GM21528 (cell line): ENCODE measurements around the gene TUBB3.
"Not testable (repeated sequence)": the region's sequence is repeated elsewhere in the genome, so short reads cannot be mapped to it uniquely, and the experiment has no call there.

Experiments
- ATAC-seq: cut with Tn5 transposase; IDR thresholded peaks from one replicate; pipeline ENCODE4 v1.9.1; 2021; ENCODE audit warnings: mild to moderate bottlenecking, moderate library complexity; ENCODE audit not compliant: unreplicated experiment, low FRiP score

Gene TUBB3

DNA sequence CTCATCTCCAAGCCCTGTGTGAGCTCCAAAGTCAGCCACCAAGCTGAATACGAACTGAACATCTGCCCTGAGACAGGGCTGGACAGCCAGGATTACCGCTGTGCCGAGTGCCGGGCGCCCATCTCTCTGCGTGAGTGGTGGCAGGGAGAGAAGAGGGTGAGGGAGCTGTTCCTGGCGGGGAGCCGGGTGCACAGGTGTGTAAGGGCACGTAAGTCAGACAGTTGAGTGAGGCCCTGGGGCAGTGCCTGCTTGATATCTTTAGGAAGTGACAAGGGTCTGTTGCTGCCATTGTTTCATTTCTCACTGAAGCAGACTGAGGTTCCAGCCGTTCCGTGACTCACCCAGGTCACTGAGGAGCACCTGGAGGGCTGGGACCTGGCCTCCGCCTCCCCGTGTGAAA, 37.8 kb downstream of the TUBB3 start:
- no peak for ATAC-seq

DNA sequence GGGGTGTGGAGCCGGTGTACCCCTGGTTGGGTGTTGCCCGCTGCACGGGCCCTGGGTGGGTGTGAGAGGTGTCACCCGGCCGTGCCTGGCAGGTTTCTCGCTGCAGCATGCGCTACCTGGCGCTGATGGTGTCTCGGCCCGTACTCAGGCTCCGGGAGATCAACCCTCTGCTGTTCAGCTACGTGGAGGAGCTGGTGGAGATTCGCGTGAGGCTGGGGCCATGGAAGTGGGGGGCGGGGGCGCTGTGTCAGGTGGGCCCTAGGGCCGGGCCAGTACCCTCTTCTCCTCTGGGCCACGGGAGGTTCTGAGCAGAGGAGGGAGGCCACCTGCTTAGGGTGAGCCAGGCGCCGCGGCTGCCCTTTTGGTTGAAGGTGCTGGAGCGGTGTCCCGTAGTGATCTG, 38.8 kb downstream of the TUBB3 start:
- ATAC-seq: no peak

GRCh38 chr16:89962754-89963498, 39.8 kb downstream of the TUBB3 start:
- no peak for ATAC-seq

GRCh38 chr16:89964201-89964600, 41.1 kb downstream of the TUBB3 start:
- ATAC-seq: no peak

DNA sequence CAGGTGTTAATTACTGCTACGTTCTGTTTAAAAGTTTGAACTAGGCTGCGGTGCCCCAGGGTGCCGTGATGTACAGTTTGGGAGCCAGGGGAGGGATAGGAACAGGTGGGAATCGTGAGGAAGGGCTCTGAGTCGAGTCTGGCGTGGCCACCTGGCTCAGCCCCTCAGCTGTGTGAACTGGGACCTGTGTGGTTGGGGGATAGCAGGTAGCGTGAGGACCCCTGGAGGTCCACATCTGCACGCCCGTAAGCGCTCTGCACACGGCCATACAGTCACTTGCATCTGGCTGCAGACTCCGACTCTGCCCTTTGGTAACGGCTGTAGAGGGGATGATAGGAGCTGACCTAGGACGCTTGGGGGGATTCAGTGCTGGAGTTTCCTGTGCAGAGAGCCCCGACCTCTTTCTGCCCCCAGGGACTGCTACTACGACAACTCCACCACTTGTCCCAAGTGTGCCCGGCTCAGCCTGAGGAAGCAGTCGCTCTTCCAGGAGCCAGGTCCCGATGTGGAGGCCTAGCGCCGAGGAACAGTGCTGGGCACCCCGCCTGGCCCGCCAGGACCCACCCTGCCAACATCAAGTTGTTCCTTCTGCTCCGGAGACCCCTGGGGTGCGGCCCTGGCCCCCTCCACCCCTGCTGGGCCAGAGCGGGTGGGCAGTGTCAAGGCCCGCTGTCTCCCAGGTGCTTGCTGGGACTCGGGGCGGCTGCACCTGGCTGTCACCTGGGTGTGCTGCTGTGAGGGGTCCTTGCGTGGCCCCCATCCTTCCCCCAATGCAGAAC, 42.5 kb downstream of the TUBB3 start:
- ATAC-seq: no peak

GRCh38 chr16:89966756-89967155, 43.6 kb downstream of the TUBB3 start:
- ATAC-seq: no peak

GRCh38 chr16:89967436-89967835, 44.3 kb downstream of the TUBB3 start:
- ATAC-seq: not testable (repeated sequence)

DNA sequence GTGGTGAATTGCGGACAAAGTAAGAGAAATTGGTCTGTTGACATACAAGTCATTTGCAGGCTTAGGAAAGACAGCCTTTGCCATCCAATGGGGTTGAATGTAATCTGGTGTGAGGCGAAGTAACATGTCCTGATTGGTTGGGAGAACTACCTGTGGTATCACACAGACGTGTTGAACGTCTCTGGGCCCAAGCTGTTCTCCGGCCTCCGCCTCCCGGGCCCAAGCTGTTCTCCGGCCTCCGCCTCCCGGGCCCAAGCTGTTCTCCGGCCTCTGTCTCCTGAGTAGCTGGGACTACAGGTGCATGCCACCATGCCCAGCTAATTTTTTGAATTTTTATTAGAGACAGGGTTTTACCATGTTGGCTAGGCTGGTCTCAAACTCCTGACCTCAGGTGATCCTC, 44.9 kb downstream of the TUBB3 start:
- ATAC-seq: not testable (repeated sequence)

GRCh38 chr16:89969741-89970410, 46.7 kb downstream of the TUBB3 start:
- no peak for ATAC-seq

GRCh38 chr16:89971495-89972243, 48.5 kb downstream of the TUBB3 start:
- peak; percentile 12 for ATAC-seq

DNA sequence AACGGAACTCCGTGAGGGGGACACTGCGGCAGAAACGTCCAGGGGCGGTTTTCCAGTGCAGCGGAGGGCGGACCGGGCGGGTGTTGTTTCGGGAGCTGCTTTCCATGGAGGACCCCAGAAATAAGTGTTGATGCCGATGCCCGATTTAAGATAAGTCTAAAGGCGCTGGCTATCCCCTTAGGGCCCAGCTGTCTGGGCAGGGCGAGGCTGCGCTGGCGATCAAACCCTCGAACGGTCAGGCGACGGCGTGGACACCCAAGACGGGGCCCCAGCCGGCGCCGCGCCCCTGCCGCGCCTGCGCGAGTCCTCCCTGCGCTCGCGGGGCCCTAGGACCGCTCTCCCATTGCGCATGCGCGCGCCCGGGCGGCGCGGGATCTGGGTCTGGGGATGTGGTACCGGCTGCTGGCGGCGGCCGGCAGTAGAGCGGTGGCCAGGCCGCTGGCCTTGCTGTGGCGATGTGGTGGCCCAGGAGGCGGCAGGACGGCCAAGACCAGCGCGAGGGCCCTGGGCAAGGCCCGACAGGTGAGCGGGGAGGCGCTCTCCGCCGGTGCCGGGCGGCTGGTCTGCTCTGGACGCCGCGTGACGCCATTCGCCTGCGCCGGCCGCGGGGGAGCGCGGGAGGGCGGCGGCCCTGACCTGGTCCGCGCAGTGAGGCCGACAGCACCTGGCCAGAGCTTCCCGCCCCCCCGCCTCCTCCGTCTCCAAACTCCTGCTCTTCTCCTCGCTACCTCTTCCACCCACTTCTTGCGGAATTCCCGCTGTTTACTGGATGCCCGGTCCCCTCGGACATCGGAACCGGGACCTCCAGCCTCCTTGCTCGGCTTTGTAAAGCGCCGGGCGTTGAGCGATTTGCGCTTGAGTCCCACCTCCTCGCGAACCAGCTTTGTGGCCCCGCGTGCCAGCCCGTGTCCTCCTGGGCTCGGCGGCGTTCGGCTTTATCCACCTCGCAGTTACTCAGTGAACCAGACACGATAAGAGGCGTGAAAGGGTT, 49.4 kb downstream of the TUBB3 start:
- ATAC-seq: peak; percentile 85

DNA sequence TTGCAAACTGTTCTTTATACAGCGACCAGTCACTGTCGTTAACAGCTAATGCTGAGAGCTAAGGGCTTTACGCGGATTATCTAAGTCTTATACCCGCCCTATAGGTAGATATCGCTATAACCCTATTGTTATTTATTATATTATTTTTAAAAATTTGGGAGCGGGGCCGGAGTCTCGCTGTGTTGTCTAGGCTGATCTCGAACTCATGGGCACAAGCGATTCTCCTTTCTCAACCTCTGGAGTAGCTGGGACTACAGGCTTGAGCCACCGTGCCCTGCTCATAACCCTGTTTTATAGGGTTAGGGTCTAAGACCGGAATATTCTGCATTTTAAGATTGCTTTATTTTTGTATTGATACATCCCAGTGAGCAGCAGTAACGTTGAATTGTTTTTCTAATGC, 50.1 kb downstream of the TUBB3 start:
- ATAC-seq: no peak

DNA sequence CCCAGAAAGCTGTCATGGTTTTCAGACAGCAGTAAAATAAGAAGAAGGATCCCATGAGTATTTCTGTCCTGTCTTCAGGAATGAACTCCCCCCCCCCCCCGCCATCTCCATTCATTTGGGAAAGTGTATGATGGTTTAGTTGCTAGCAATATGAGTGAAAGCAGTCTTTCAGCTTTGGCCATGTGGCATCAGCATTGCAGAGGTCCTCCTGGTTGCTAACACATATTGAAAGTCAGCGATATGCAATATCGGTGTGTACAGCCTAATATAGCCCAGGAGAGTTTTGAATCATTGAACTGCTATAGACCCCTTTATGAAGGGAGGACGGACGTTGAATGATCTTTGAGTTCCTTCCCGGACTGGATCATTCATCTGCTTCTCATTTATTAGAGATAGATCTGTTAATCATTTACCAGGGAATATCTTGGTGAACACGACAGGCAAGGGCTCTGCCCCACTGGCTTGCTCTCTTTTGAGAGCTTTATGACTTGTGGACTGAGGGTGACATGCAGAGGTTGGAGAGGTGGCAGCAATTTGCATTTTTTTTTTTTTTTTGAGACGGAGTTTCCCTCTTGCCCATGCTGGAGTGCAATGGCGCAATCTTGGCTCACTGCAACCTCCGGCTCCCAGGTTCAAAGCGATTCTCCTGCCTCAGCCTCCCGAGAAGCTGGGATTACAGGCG, 50.7 kb downstream of the TUBB3 start:
- no peak for ATAC-seq

- ATAC-seq: no peak
Observed at GRCh38 chr16:89974870-89975269, 51.7 kb downstream of the TUBB3 start.

- ATAC-seq: no peak
Observed at GRCh38 chr16:89981414-89981813, 58.3 kb downstream of the TUBB3 start.

DNA sequence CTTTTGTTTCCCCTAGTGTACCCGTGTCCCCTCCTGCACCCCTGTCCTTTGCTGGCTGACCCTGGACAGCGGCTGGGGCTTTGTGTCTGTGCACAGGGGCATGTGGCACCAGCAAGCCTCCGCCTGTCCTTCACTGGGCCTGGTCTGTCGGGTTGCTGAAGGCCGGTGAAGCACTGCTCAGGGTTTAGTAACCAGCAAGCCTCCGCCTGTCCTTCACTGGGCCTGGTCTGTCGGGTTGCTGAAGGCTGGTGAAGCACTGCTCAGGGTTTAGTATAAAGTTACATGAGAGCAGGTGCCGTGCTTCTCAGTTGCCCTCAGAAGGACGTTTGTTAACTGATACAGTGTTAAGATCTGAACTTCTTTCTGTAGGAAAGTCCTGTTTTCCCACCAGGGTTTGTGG, 59.2 kb downstream of the TUBB3 start:
- no peak for ATAC-seq

DNA sequence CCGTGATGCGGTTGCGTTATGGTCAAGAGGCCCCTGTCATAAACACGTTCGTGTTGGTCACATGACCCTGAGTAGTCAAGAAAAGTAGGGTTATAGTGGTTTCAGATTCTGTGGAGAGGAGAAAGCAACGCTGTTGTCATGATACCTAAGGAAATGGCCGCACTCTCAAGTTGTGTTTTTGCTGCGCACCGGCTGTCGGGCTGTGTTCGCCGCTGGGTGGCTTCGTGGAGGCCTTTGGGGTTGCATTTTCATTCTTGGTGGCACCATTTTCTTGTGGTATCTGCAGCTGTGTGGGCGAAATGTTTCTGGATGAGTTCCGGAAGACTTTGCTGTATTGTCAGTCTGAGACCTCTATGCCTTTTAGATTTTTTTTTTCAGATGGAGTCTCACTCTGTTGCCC, 60.4 kb downstream of the TUBB3 start:
- ATAC-seq: no peak

- no peak for ATAC-seq
Observed at GRCh38 chr16:89984216-89984615, 61.1 kb downstream of the TUBB3 start.

- no peak for ATAC-seq
Observed at GRCh38 chr16:89985219-89985618, 62.1 kb downstream of the TUBB3 start.
